ENCODE data around the gene PAPOLB.

GRCh38 chr7:4889682-4890081 lies 27.9 kb upstream of the PAPOLB start:
- TF ChIP-seq, protein P1, sequence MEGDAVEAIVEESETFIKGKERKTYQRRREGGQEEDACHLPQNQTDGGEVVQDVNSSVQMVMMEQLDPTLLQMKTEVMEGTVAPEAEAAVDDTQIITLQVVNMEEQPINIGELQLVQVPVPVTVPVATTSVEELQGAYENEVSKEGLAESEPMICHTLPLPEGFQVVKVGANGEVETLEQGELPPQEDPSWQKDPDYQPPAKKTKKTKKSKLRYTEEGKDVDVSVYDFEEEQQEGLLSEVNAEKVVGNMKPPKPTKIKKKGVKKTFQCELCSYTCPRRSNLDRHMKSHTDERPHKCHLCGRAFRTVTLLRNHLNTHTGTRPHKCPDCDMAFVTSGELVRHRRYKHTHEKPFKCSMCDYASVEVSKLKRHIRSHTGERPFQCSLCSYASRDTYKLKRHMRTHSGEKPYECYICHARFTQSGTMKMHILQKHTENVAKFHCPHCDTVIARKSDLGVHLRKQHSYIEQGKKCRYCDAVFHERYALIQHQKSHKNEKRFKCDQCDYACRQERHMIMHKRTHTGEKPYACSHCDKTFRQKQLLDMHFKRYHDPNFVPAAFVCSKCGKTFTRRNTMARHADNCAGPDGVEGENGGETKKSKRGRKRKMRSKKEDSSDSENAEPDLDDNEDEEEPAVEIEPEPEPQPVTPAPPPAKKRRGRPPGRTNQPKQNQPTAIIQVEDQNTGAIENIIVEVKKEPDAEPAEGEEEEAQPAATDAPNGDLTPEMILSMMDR (IDR thresholded peaks at IDR 0.05; ENCODE audit: poor library complexity, severe bottlenecking), result no peak
- TF ChIP-seq MXI1 (conservative IDR thresholded peaks at IDR 0.05; ENCODE audit: poor library complexity, severe bottlenecking) (no peak), EP300 (conservative IDR thresholded peaks at IDR 0.05; ENCODE audit: poor library complexity, severe bottlenecking) (no peak), EZH2 (IDR thresholded peaks at IDR 0.05; ENCODE audit: borderline replicate concordance, insufficient read depth, low read length, poor library complexity, severe bottlenecking) (no peak), TAF1 (IDR thresholded peaks at IDR 0.05; ENCODE audit: low read depth) (no peak)
- TF ChIP-seq, protein P2, sequence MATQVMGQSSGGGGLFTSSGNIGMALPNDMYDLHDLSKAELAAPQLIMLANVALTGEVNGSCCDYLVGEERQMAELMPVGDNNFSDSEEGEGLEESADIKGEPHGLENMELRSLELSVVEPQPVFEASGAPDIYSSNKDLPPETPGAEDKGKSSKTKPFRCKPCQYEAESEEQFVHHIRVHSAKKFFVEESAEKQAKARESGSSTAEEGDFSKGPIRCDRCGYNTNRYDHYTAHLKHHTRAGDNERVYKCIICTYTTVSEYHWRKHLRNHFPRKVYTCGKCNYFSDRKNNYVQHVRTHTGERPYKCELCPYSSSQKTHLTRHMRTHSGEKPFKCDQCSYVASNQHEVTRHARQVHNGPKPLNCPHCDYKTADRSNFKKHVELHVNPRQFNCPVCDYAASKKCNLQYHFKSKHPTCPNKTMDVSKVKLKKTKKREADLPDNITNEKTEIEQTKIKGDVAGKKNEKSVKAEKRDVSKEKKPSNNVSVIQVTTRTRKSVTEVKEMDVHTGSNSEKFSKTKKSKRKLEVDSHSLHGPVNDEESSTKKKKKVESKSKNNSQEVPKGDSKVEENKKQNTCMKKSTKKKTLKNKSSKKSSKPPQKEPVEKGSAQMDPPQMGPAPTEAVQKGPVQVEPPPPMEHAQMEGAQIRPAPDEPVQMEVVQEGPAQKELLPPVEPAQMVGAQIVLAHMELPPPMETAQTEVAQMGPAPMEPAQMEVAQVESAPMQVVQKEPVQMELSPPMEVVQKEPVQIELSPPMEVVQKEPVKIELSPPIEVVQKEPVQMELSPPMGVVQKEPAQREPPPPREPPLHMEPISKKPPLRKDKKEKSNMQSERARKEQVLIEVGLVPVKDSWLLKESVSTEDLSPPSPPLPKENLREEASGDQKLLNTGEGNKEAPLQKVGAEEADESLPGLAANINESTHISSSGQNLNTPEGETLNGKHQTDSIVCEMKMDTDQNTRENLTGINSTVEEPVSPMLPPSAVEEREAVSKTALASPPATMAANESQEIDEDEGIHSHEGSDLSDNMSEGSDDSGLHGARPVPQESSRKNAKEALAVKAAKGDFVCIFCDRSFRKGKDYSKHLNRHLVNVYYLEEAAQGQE (IDR thresholded peaks at IDR 0.05; ENCODE audit: borderline replicate concordance), result no peak

All from neural cell (in vitro differentiated cells).